Measurements from ENCODE around the gene CCDC120.

DNA sequence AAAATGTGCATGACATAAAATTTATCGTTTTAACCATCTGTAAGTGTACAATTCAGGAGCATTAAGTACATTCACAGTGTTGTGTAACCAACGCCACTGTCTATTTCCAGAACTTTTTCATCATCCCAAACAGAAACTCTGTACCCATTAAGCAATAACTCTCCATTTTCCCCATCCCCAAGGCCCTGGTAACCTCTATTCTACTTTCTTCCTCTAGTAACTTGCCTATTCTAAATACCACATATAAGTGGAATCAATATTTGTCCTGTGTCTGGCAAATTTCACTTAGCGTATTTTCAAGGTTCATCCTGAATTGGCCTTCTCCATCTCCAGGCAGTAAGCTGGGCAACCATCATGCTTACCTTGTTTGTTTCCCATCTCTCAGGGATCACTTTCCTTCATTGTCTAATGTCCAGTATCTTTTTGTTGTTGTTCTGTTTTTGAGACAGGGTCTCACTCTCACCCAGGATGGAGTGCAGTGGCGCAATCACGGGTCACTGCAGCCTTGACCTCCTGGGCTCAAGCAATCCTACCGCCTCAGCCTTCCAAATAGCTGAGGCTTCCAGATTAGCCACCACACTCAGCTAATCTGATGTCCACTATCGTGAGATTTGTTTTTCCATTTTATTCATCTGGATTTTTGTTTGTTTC is 39.1 kb upstream of the CCDC120 start:
- TF ChIP-seq, protein P1, sequence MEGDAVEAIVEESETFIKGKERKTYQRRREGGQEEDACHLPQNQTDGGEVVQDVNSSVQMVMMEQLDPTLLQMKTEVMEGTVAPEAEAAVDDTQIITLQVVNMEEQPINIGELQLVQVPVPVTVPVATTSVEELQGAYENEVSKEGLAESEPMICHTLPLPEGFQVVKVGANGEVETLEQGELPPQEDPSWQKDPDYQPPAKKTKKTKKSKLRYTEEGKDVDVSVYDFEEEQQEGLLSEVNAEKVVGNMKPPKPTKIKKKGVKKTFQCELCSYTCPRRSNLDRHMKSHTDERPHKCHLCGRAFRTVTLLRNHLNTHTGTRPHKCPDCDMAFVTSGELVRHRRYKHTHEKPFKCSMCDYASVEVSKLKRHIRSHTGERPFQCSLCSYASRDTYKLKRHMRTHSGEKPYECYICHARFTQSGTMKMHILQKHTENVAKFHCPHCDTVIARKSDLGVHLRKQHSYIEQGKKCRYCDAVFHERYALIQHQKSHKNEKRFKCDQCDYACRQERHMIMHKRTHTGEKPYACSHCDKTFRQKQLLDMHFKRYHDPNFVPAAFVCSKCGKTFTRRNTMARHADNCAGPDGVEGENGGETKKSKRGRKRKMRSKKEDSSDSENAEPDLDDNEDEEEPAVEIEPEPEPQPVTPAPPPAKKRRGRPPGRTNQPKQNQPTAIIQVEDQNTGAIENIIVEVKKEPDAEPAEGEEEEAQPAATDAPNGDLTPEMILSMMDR (IDR thresholded peaks at IDR 0.05): no peak
- TF ChIP-seq POLR2AphosphoS5 (IDR thresholded peaks at IDR 0.05): no peak
- TF ChIP-seq POLR2A (IDR thresholded peaks at IDR 0.05): no peak
